K562 (cell line): ENCODE results near the gene MTO1. TPM values are rescaled to one million over a fixed set of nuclear protein-coding genes. Genes with fewer than 3 reads are reported as not detected.

Experiments
- ATAC-seq: fragments of 200-7000 bp; cut with Tn5 transposase; 3 replicates; pipeline ENCODE4 v1.9.1; 2020; ENCODE audit warnings: moderate library complexity
- BruUV-seq: library from RNA; stranded (reverse); fragments of 400-500 nt; replicated peaks from 2 replicates; lab custom pipeline; 2021; lab: Mats Ljungman, UMichigan
- CTCF ChIA-PET: fragments of 300-600 bp; formaldehyde crosslinking; extraction: SDS; loops from one replicate; lab custom pipeline; 2021; ENCODE audit warnings: low intra/inter-chr PET ratio; lab: Yijun Ruan, JAX
- POLR2A ChIA-PET: fragments of 300-600, 350-650 bp; sonication (Branson Sonifier 250); formaldehyde crosslinking; extraction: SDS; loops from one replicate; lab custom pipeline; 2021; ENCODE audit warnings: antibody characterized with exemption, inconsistent platforms; lab: Yijun Ruan, JAX
- DNase-seq, 4 experiments: peaks; one replicate each; pipeline versions ENCODE4 v3.0.0 to v3.0.0-alpha.2; 2011 to 2018; ENCODE audit warnings: low spot score in 3 of 4, mixed read lengths in 3 of 4; ENCODE audit errors: extremely low read depth in 1 of 4
- FAIRE-seq: peaks from 2 replicates; lab custom pipeline; 2011; peaks lifted over from hg19 to GRCh38; lab: Jason Lieb, UNC
- H2AFZ ChIP-seq: 2 replicates; pipeline ENCODE4 v1.6.0; 2011; ENCODE audit warnings: low read depth, low read length, control low read depth, inconsistent platforms
- H3K27ac ChIP-seq: fragments of 200-600 bp; 3 replicates; pipeline ENCODE4 v1.8.0; 2011; ENCODE audit warnings: low read depth, mild to moderate bottlenecking, control low read depth, inconsistent platforms, low read length, moderate library complexity, mixed read lengths; ENCODE audit errors: extremely low read depth
- H3K27me3 ChIP-seq, 2 experiments: fragments of 300-600 bp in 1 of 2; 2 replicates in 1 of 2; 3 replicates in 1 of 2; pipeline versions ENCODE4 v1.6.0 to v1.8.0; 2011; ENCODE audit warnings: inconsistent platforms in 2 of 2, low read length in 2 of 2, mild to moderate bottlenecking in 1 of 2, mixed read lengths in 1 of 2, moderate library complexity in 1 of 2; ENCODE audit not compliant: control insufficient read depth in 2 of 2, insufficient read depth in 2 of 2
- H3K36me3 ChIP-seq: fragments of 300-600 bp; 3 replicates; pipeline ENCODE4 v1.8.0; 2011; ENCODE audit warnings: mild to moderate bottlenecking, low read length, inconsistent platforms; ENCODE audit not compliant: control insufficient read depth, insufficient read depth
- H3K4me1 ChIP-seq, 2 experiments: fragments of 200-600 bp in 1 of 2; replicated peaks in 1 of 2; 2 replicates in 1 of 2; 3 replicates in 1 of 2; pipeline versions ENCODE4 v1.5.1 to v1.8.0; 2011; ENCODE audit warnings: inconsistent platforms in 2 of 2, low read length in 2 of 2, mild to moderate bottlenecking in 1 of 2, mixed read lengths in 1 of 2, moderate library complexity in 1 of 2; ENCODE audit not compliant: control insufficient read depth in 2 of 2, insufficient read depth in 2 of 2
- H3K4me2 ChIP-seq: 2 replicates; pipeline ENCODE4 v1.6.1; 2011; ENCODE audit warnings: low read length, control low read depth, inconsistent platforms, mixed read lengths; ENCODE audit not compliant: insufficient read depth
- H3K4me3 ChIP-seq: fragments of 200-600 bp; sonication (generic), shearing (Covaris generic); 2 replicates; pipeline ENCODE4 v1.5.1; 2016; ENCODE audit warnings: control low read depth, inconsistent platforms
- H3K79me2 ChIP-seq: fragments of 200-600 bp; 3 replicates; pipeline ENCODE4 v1.8.0; 2011; ENCODE audit warnings: low read length, inconsistent platforms; ENCODE audit not compliant: control insufficient read depth, insufficient read depth
- H3K9ac ChIP-seq, 2 experiments: 2 replicates each; pipeline versions ENCODE4 v1.6.0 to v1.6.1; 2011; ENCODE audit warnings: low read depth in 2 of 2, low read length in 2 of 2, control low read depth in 1 of 2, inconsistent platforms in 1 of 2, mild to moderate bottlenecking in 1 of 2, mixed read lengths in 1 of 2; ENCODE audit not compliant: insufficient read depth in 1 of 2
- H3K9me1 ChIP-seq: one replicate; pipeline ENCODE4 v1.6.0; 2011; ENCODE audit warnings: inconsistent platforms, mild to moderate bottlenecking, low read length, moderate library complexity; ENCODE audit not compliant: control insufficient read depth, insufficient read depth
- H3K9me3 ChIP-seq: replicated peaks from 2 replicates; pipeline ENCODE4 v1.5.1; 2011; ENCODE audit warnings: low read depth, low read length, inconsistent platforms; ENCODE audit not compliant: control insufficient read depth, insufficient read depth
- H4K20me1 ChIP-seq: replicated peaks from 2 replicates; pipeline ENCODE4 v1.6.1; 2011; ENCODE audit warnings: low read length, inconsistent platforms, mixed read lengths; ENCODE audit not compliant: control insufficient read depth, insufficient read depth
- BMI1 ChIP-seq: fragments of 150-350 bp; IDR thresholded peaks from 2 replicates; pipeline ENCODE4 v1.6.1; 2014; ENCODE audit warnings: low read length
- RBM34 ChIP-seq: fragments of 200-400 bp; formaldehyde crosslinking; IDR thresholded peaks from 2 replicates; pipeline ENCODE4 v1.6.1; 2018; ENCODE audit warnings: low read length, borderline replicate concordance; ENCODE audit not compliant: insufficient read depth
- YY1 ChIP-seq, 3 experiments: IDR thresholded peaks; 2 replicates each; pipeline ENCODE4 v1.6.1; 2011; ENCODE audit warnings: low read length in 2 of 3, mild to moderate bottlenecking in 2 of 3, moderate library complexity in 2 of 3, borderline replicate concordance in 1 of 3, control low read depth in 1 of 3, low read depth in 1 of 3; ENCODE audit not compliant: insufficient read depth in 3 of 3, insufficient replicate concordance in 2 of 3, control insufficient read depth in 1 of 3, insufficient read length in 1 of 3; ENCODE audit errors: extremely low read depth in 1 of 3
- ZNF165 ChIP-seq: fragments of 250-450 bp; sonication (Bioruptor Pico); IDR thresholded peaks from 2 replicates; pipeline ENCODE4 v1.4.0; 2020; ENCODE audit warnings: borderline replicate concordance
- ZNF282 ChIP-seq: sonication (generic); formaldehyde crosslinking; IDR thresholded peaks from 2 replicates; pipeline ENCODE4 v1.8.1; 2023; ENCODE audit warnings: missing genetic modification reagents
- ZNF518B ChIP-seq: fragments of 250-450 bp; sonication (Bioruptor Pico); IDR thresholded peaks from 2 replicates; pipeline ENCODE4 v1.5.0; 2021; ENCODE audit warnings: mild to moderate bottlenecking, moderate library complexity
- ZZZ3 ChIP-seq: fragments of 450-650 bp; IDR thresholded peaks from 2 replicates; pipeline ENCODE4 v1.6.1; 2016; ENCODE audit warnings: antibody characterized with exemption, mild to moderate bottlenecking, moderate library complexity
- WGBS: fragments of 100-300 bp; shearing (Covaris generic); methylation state at CpG from one replicate; pipeline ENCODE4 v1.1.6; 2016; ENCODE audit warnings: low coverage, mixed read lengths; ENCODE audit not compliant: insufficient coverage; ENCODE audit errors: missing lambda C conversion rate; 5-methylcytosine and 5-hydroxymethylcytosine counted together
- in situ Hi-C: fragments of 300-500 bp; cut with MboI; formaldehyde crosslinking; loops from 4 replicates; pipeline ENCODE4 v1.15.0; 2018; ENCODE audit warnings: inconsistent platforms, mixed read lengths
- intact Hi-C: fragments of 100-400 bp; cut with micrococcal nuclease; formaldehyde crosslinking; loops from 2 replicates; pipeline ENCODE4 v1.14.2; 2022
- polyA plus RNA-seq, 8 experiments: library from polyadenylated mRNA; depleted of rRNA in 4 of 8; stranded (reverse) in 5 of 8; unstranded in 3 of 8; fragments of >200 nt; fragmentation: Nextera tagmentation in 2 of 8; fragmentation: Illumina TruSeq in 1 of 8; extraction: Ambion mirVana in 2 of 8; extraction: Trizol in 1 of 8; gene quantifications; 2 replicates each; pipeline versions ENCODE4 v1.2.1 to v1.2.3, GENCODE V29; 2011 to 2014; ENCODE audit warnings: inconsistent platforms in 1 of 8, missing spikeins in 1 of 8
- total RNA-seq, 7 experiments: library from RNA; depleted of rRNA in 6 of 7; stranded (reverse); fragments of >200 nt in 6 of 7; fragmentation: Illumina TruSeq in 2 of 7; extraction: Trizol in 2 of 7; gene quantifications; 2 replicates each; pipeline versions ENCODE4 v1.2.1 to v1.2.3, GENCODE V29; 2011 to 2021; ENCODE audit warnings: low replicate concordance in 1 of 7
- TF ChIP-seq, protein P1 (sequence below): fragments of 450-650 bp; IDR thresholded peaks from 2 replicates; pipeline ENCODE4 v1.6.1; 2016; ENCODE audit warnings: low read depth, mild to moderate bottlenecking, moderate library complexity
- TF ChIP-seq, protein P2 (sequence below): fragments of 250-450 bp; sonication (Bioruptor Pico); IDR thresholded peaks from 2 replicates; pipeline ENCODE4 v1.4.0; 2020; ENCODE audit warnings: mild to moderate bottlenecking, moderate library complexity

The MTO1 gene
- total and polyA plus RNA-seq, 9 of the 15 experiments (the other 6 are each of a cell fraction or from before 2014, with no cell fraction given) = 33.4 to 62.3 (median 50.6) TPM

GRCh38 chr6:73509851-73510250, 48.3 kb downstream of the MTO1 start:
- H3K27me3 ChIP-seq = no peaks in the 10 kb centered on the region
- H3K27ac ChIP-seq = no peak overlapping the region
- no peaks in the 10 kb centered on the region for H3K9me1 ChIP-seq
- no peak overlapping the region for H3K4me2 ChIP-seq
- in situ Hi-C loops (no loop called here), intact Hi-C loops (no loop called here)
- no peaks in the 10 kb centered on the region for H3K9me3 ChIP-seq
- H3K4me3 ChIP-seq = no peak overlapping the region
- FAIRE-seq = no peak
- H3K36me3 ChIP-seq = no peaks in the 10 kb centered on the region
- H3K9ac ChIP-seq = no peak overlapping the region
- H3K79me2 ChIP-seq = no peaks in the 10 kb centered on the region
- ChIA-PET CTCF (no interaction called here), POLR2A (interaction anchor here (1.4 to 1.9 kb wide), 3 partner anchors 8 to 144 kb away, joined by 3 to 4 read pairs (median 4); partner anchors contain the start of gene SLC17A5)
- no peak overlapping the region for H2AFZ ChIP-seq
- 20% methylated on average over 1 of the region's 1 CpG for WGBS
- no peaks in the 10 kb centered on the region for H4K20me1 ChIP-seq
- no peak for DNase-seq
- TF ChIP-seq, protein P1, sequence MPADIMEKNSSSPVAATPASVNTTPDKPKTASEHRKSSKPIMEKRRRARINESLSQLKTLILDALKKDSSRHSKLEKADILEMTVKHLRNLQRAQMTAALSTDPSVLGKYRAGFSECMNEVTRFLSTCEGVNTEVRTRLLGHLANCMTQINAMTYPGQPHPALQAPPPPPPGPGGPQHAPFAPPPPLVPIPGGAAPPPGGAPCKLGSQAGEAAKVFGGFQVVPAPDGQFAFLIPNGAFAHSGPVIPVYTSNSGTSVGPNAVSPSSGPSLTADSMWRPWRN = no peak
- TF ChIP-seq ZNF282 (CRISPR knock-in tag) = no peak
- no peak for TF ChIP-seq BMI1
- no peak for TF ChIP-seq ZZZ3
- no peak for TF ChIP-seq ZNF518B (CRISPR knock-in tag)
- TF ChIP-seq, protein P2, sequence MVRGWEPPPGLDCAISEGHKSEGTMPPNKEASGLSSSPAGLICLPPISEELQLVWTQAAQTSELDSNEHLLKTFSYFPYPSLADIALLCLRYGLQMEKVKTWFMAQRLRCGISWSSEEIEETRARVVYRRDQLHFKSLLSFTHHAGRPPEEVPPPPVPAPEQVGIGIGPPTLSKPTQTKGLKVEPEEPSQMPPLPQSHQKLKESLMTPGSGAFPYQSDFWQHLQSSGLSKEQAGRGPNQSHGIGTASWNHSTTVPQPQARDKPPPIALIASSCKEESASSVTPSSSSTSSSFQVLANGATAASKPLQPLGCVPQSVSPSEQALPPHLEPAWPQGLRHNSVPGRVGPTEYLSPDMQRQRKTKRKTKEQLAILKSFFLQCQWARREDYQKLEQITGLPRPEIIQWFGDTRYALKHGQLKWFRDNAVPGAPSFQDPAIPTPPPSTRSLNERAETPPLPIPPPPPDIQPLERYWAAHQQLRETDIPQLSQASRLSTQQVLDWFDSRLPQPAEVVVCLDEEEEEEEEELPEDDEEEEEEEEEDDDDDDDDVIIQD (CRISPR knock-in tag) = no peak
- TF ChIP-seq ZNF165 = no peak
- TF ChIP-seq RBM34 = no peak
- TF ChIP-seq YY1 (IDR thresholded peaks at IDR 0.05; ENCODE audit: borderline replicate concordance in 1 of 3, control insufficient read depth in 1 of 3, extremely low read depth in 1 of 3, insufficient read depth in 3 of 3, insufficient read length in 1 of 3, insufficient replicate concordance in 2 of 3, low read depth in 1 of 3, low read length in 2 of 3) = no peak
- BruUV-seq = no TSS peak
- no peak for ATAC-seq
- H3K4me1 ChIP-seq = no peaks in the 10 kb centered on the region; a peak in 2 of 5 replicates
